MM.1S (cell line): ENCODE results near the gene GALNTL6.

Experiments
- CTCF ChIP-seq: fragments of 300-600 bp; sonication (generic); IDR thresholded peaks from 2 replicates; pipeline ENCODE4 v1.5.1; 2016; ENCODE audit warnings: antibody characterized with exemption, low read length, mixed read lengths
- EZH2 ChIP-seq: fragments of 300-600 bp; sonication (generic); optimal IDR thresholded peaks from 2 replicates; pipeline ENCODE3; 2017; ENCODE audit warnings: low read depth, mild to moderate bottlenecking, antibody characterized with exemption, low read length, mixed read lengths
- EZH2phosphoT487 ChIP-seq: fragments of 300-600 bp; sonication (generic); IDR thresholded peaks from 2 replicates; pipeline ENCODE4 v1.6.1; 2018; ENCODE audit warnings: antibody characterized with exemption, low read length

DNA sequence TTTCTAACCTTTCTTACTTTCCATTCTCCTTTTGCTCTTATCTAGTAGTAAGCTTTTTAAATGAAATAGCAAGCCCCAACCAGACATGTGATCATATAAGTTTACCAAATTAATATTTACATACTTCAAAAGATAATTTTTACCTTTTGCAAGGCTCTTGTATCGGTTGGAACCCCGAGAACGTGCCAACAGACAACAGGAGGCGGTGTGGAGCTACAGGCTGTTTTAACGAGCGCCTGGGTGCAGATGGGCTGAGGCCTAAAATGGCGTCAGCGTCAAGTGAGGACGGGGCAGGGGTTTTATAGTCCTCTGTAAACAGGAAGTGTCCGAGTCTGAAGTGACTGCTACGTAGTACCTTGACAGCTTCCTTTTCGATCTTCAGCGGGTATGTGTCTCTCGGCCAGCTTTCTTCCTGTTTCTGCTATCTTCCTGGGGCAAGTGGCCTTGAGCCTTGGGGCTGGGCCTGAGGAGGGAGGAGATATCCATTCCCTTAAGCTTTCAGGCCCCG lies 342.7 kb downstream of the GALNTL6 start:
- TF ChIP-seq EZH2phosphoT487 (no peak), CTCF (no peak), EZH2 (no peak)
